Nucleus accumbens (tissue), 56 donors: Measurements from ENCODE around the gene WDR62.
"Not testable (repeated sequence)": the region's sequence is repeated elsewhere in the genome, so short reads cannot be mapped to it uniquely, and the experiment has no call there.

ENCODE experiments used
- DNase-seq, 56 donors: peaks; one replicate each; lab custom pipeline; 2025; lab: John Stamatoyannopoulos, UW

Gene WDR62

GRCh38 chr19:36106441-36106840 lies 51.7 kb downstream of the WDR62 start:
- no peak for DNase-seq

GRCh38 chr19:36106991-36107390 lies 52.3 kb downstream of the WDR62 start:
- DNase-seq: no peak

GRCh38 chr19:36108684-36109083 lies 54.0 kb downstream of the WDR62 start:
- no peak for DNase-seq

GRCh38 chr19:36110487-36111199 lies 55.9 kb downstream of the WDR62 start, which contains the start of gene OVOL3:
Gene OVOL3 (plus strand): TSS chr19:36111143. CDS start chr19:36111203, 60 bp downstream.
- DNase-seq: no peak

GRCh38 chr19:36111200-36111539 lies 56.5 kb downstream of the WDR62 start:
- no peak for DNase-seq

- DNase-seq: no peak
Observed at GRCh38 chr19:36112678-36113077, 58.0 kb downstream of the WDR62 start.

GRCh38 chr19:36113425-36113824 lies 58.7 kb downstream of the WDR62 start:
- no peak for DNase-seq

GRCh38 chr19:36113894-36114720 lies 59.4 kb downstream of the WDR62 start:
- DNase-seq: peak in 26 of 56 donors; percentile 40 to 72 (median 56)

GRCh38 chr19:36114721-36115452 lies 60.2 kb downstream of the WDR62 start, which contains the start of gene POLR2I:
Gene POLR2I (minus strand): TSS chr19:36114875. CDS start chr19:36114856, 19 bp downstream.
- peak; percentile 77 to 100 (median 99) for DNase-seq

GRCh38 chr19:36115453-36116343 lies 61.0 kb downstream of the WDR62 start, which contains the start of gene TBCB:
Gene TBCB (plus strand): TSS chr19:36115468. CDS start chr19:36115561, 93 bp downstream.
- peak in 4 of 56 donors; percentile 42 to 86 (median 81) for DNase-seq

GRCh38 chr19:36116344-36116637 lies 61.6 kb downstream of the WDR62 start:
- no peak for DNase-seq

GRCh38 chr19:36120092-36120983 lies 65.6 kb downstream of the WDR62 start:
- no peak for DNase-seq

GRCh38 chr19:36120984-36121358 lies 66.3 kb downstream of the WDR62 start:
- DNase-seq: no peak

- DNase-seq: no peak
Observed at GRCh38 chr19:36121486-36122124, 66.9 kb downstream of the WDR62 start.

- DNase-seq: no peak
Observed at GRCh38 chr19:36125557-36125956, 70.9 kb downstream of the WDR62 start.

GRCh38 chr19:36128392-36128736 lies 73.7 kb downstream of the WDR62 start:
- peak in 1 of 56 donors; percentile 50 for DNase-seq

GRCh38 chr19:36131221-36131620 lies 76.5 kb downstream of the WDR62 start:
- not testable (repeated sequence) for DNase-seq

GRCh38 chr19:36134867-36135266 lies 80.2 kb downstream of the WDR62 start:
- DNase-seq: not testable (repeated sequence)
